Measurements from ENCODE around the gene TMEM187.

TMEM187 gene

GRCh38 chrX:153972368-153973126, at the start of gene TMEM187:
Gene TMEM187, plus strand, starts transcription at chrX:153972754. Its CDS starts 9,309 bp downstream, at chrX:153982063.
- peak; percentile 90 for DNase-seq

- peak; percentile 74 for DNase-seq
These were observed 49.4 kb upstream of the TMEM187 start for GRCh38 chrX:153922932-153923857.

- DNase-seq: no peak
These were observed 48.2 kb upstream of the TMEM187 start for GRCh38 chrX:153924149-153924861.

- DNase-seq: no peak
These were observed 47.2 kb upstream of the TMEM187 start for GRCh38 chrX:153925387-153925738.

- DNase-seq: no peak
These were observed 46.6 kb upstream of the TMEM187 start, which contains the start of gene ARHGAP4 for GRCh38 chrX:153925739-153926551. Gene ARHGAP4, minus strand, starts transcription at chrX:153926264. Its CDS starts 62 bp downstream, at chrX:153926202.

GRCh38 chrX:153926552-153926857, 46.0 kb upstream of the TMEM187 start:
- DNase-seq: no peak

- peak; percentile 71 for DNase-seq
These were observed 45.5 kb upstream of the TMEM187 start for GRCh38 chrX:153926858-153927671.

GRCh38 chrX:153927672-153927921, 45.0 kb upstream of the TMEM187 start:
- DNase-seq: no peak

- peak; percentile 95 for DNase-seq
These were observed 44.4 kb upstream of the TMEM187 start for GRCh38 chrX:153927922-153928760.

- no peak for DNase-seq
These were observed 43.7 kb upstream of the TMEM187 start for GRCh38 chrX:153928846-153929245.

GRCh38 chrX:153929576-153929975, 43.0 kb upstream of the TMEM187 start:
- DNase-seq: no peak

- DNase-seq: no peak
These were observed 42.3 kb upstream of the TMEM187 start for GRCh38 chrX:153930011-153930910.

GRCh38 chrX:153931151-153931550, 41.4 kb upstream of the TMEM187 start:
- DNase-seq: no peak

GRCh38 chrX:153931748-153932147, 40.8 kb upstream of the TMEM187 start:
- DNase-seq: no peak

GRCh38 chrX:153932220-153932915, 40.2 kb upstream of the TMEM187 start:
- DNase-seq: no peak

GRCh38 chrX:153933748-153934147, 38.8 kb upstream of the TMEM187 start:
- DNase-seq: no peak

- no peak for DNase-seq
These were observed 38.3 kb upstream of the TMEM187 start for GRCh38 chrX:153934148-153934761.

- DNase-seq: peak; percentile 82
These were observed 37.7 kb upstream of the TMEM187 start, which contains the start of gene NAA10 for GRCh38 chrX:153934762-153935325. Gene NAA10, minus strand, starts transcription at chrX:153935037. Its CDS starts 133 bp downstream, at chrX:153934904.
